NCI-H524 treated with DMSO at 0.1 percent for 48 hours (cell line): ENCODE measurements around the gene FBXO34.
"Not testable (repeated sequence)": the region's sequence is repeated elsewhere in the genome, so short reads cannot be mapped to it uniquely, and the experiment has no call there.

ENCODE experiments used
- DNase-seq: peaks from one replicate; lab custom pipeline; 2025; lab: John Stamatoyannopoulos, UW

FBXO34 gene

GRCh38 chr14:55309761-55310365 lies 38.6 kb downstream of the FBXO34 start:
- DNase-seq, result no peak

GRCh38 chr14:55312379-55313030 lies 41.3 kb downstream of the FBXO34 start:
- DNase-seq, result not testable (repeated sequence)

GRCh38 chr14:55313480-55313879 lies 42.3 kb downstream of the FBXO34 start:
- no peak for DNase-seq

- no peak for DNase-seq
Observed at GRCh38 chr14:55314449-55314848, 43.2 kb downstream of the FBXO34 start.

- DNase-seq, result no peak
Observed at GRCh38 chr14:55316564-55316963, 45.3 kb downstream of the FBXO34 start.

GRCh38 chr14:55317542-55318306 lies 46.5 kb downstream of the FBXO34 start:
- peak; percentile 27 for DNase-seq

- DNase-seq, result no peak
Observed at GRCh38 chr14:55318694-55319093, 47.5 kb downstream of the FBXO34 start.

GRCh38 chr14:55323910-55324309 lies 52.7 kb downstream of the FBXO34 start:
- DNase-seq, result no peak

GRCh38 chr14:55324812-55325211 lies 53.6 kb downstream of the FBXO34 start:
- DNase-seq, result no peak

- no peak for DNase-seq
Observed at GRCh38 chr14:55327179-55327578, 56.0 kb downstream of the FBXO34 start.

- DNase-seq, result no peak
Observed at GRCh38 chr14:55328317-55328716, 57.1 kb downstream of the FBXO34 start.

GRCh38 chr14:55329999-55330710 lies 58.9 kb downstream of the FBXO34 start:
- no peak for DNase-seq

GRCh38 chr14:55332654-55333570 lies 61.7 kb downstream of the FBXO34 start:
- no peak for DNase-seq

- DNase-seq, result no peak
Observed at GRCh38 chr14:55333711-55334485, 62.7 kb downstream of the FBXO34 start.

GRCh38 chr14:55336162-55336561 lies 64.9 kb downstream of the FBXO34 start:
- DNase-seq, result no peak

GRCh38 chr14:55336691-55337090 lies 65.5 kb downstream of the FBXO34 start:
- no peak for DNase-seq

- DNase-seq, result no peak
Observed at GRCh38 chr14:55339770-55340169, 68.5 kb downstream of the FBXO34 start.

GRCh38 chr14:55340482-55340881 lies 69.3 kb downstream of the FBXO34 start:
- DNase-seq, result peak; percentile 99

- DNase-seq, result no peak
Observed at GRCh38 chr14:55341781-55342180, 70.6 kb downstream of the FBXO34 start.

- not testable (repeated sequence) for DNase-seq
Observed at GRCh38 chr14:55344582-55345163, 73.5 kb downstream of the FBXO34 start.
